Hepatic stellate cell (primary cell): ENCODE data around the gene IGF1.
"Not testable (repeated sequence)": the region's sequence is repeated elsewhere in the genome, so short reads cannot be mapped to it uniquely, and the experiment has no call there.

Source experiments
- DNase-seq: peaks from one replicate; pipeline ENCODE4 v3.0.0; 2011; ENCODE audit warnings: low spot score

IGF1 gene

DNA sequence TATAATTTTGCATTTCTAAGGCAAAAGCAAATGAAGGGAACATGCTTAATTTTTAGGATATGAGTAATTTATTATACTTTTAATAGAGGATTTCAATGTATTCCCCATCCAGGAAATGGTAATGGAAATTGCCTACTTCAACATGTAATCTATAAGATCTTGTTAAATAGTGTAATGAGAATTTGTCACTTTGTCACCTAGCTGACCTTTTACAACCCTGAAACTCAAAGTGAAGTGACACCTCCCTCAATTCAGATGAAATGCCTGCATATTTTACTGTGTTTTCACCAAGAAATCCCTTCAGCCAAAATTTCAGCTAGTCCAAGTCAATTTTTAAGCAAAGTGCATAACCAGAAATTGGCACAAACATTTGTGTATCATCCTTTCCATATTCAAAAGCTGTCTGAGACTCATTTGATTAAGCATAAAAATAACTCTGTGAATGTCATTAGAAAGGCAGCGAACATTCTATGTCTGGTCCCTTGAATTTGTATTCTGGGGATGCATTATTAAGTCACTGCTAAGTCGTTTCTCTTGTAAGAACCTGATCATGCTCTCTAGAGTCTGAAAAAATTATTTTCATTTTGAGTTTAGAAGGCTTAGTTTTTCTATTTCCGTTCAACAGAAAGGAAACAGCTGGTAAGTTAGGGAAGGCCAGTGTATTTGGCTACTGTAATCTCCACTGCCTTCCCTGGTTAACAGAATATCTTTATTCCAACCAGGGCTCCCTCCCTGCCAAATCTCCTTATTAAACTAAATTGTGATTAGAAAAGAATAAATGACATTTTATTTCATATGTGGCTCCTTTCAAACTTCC is 100.8 kb downstream of the IGF1 start:
- DNase-seq = no peak

GRCh38 chr12:102376781-102377180 is 103.6 kb downstream of the IGF1 start:
- DNase-seq = no peak

- DNase-seq = no peak
Measured at GRCh38 chr12:102376181-102376747, 104.1 kb downstream of the IGF1 start.

DNA sequence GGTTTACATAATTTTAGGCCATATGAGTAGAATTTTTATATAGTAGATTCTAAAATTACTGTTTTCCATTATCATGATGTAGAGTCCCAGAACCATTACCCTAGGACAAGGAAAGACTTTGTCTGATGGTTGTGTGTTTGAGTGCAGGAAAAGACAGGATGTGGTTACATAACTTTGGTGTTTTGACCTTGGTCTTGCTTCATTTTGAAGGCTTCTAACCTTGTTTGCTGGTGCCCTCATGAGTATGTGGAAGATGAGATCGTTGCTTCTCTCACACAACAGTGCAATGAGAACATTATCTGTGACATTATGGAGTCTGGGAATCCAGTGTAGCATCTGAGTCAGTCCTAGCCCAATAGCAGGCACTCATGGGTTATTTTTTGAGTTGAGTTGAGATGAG is 106.2 kb downstream of the IGF1 start:
- DNase-seq = no peak

DNA sequence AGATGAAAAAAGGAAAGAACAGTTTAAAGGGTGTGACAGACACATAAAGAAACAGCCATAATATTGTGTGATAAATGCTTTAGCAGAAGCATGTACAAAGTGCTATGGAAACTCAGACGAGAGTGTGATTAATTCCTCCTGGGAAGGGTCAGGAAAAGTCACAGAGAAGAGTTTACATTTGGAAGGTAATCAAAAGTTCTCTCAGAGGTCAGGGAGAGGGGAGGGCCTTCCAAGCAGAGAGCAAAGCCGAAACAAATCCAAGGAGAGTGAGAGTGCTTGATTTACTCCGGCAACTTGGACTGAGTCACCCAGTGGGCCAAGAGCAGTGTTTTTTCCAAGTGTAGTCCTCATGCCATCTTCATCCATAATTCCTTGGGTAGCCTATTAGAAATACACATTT is 108.3 kb downstream of the IGF1 start:
- no peak for DNase-seq

GRCh38 chr12:102371165-102371564 is 109.2 kb downstream of the IGF1 start:
- DNase-seq = no peak

DNA sequence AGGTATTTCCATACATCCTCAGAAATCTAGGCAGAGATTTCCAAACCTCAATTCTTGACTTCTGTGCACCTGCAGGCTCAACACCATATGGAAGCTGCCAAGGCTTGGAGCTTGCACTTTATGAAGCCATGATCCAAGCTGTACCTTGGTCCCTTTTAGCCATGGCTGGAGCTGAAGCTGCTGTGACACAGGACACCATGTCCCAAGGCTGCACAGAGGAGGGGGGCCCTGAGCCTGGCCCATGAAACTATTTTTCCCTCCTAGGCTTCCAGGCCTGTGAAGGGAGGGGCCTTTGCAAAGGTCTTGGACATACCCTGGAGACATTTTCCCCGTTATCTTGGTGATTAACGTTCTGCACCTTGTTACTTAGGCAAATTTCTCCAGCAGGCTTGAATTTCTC is 110.5 kb downstream of the IGF1 start:
- no peak for DNase-seq

DNA sequence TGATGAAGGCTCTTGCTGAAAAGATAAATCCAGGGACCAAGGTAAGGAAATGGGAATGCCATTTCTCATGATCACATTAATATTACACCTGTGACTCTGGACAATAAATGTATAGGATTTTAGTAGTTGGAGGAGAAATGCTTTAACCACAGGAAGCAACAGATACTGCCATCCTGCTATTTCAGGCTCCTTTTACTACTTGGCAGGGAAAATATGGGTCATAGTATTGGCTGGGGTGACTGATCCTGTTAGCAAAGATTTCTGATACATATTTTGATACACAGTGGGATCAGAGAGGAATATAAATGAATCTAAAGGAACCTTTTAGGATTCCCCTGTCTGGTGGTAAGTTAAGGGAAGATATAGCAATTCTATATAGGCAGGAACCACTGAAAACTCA is 115.0 kb downstream of the IGF1 start:
- no peak for DNase-seq

DNA sequence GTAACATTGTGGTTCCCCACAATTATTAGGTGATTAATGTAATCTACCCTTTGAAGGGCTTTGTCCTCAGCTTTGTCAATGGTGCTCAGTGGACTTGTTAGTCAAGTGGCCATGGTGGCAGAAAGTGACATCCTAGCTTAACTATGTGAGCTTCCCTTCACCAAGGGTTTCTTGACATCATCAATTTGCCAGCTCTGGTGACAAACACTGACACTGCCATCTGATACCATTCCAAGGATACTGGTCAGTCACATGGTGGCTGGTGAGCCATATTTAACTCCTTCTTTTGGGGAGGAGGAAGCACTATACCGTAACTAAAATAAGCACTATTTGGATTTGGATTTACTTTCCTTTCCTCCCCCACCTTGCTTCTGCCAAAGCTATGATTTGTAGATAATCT is 115.7 kb downstream of the IGF1 start:
- DNase-seq = no peak

DNA sequence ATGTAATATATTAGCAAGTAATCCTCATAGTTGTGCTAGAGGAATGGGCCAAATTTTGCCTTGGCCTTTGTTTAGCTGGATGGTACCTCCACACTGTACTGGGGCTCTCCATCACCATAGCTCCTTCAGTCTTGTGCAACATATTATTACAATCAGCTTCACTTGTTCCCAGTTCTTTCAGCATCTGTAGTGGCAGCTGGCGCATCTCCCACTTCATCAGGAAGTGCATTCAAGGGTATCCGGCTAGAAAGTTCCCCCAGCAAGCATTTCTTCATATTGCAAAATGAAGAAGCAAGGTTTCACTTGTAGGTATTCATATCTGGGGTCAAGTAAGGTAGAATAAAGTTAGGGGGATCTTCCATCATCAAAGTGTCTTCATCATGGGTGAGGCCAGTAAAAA is 123.7 kb downstream of the IGF1 start:
- DNase-seq = no peak

- DNase-seq = not testable (repeated sequence)
Measured at GRCh38 chr12:102354281-102354680, 126.1 kb downstream of the IGF1 start.

DNA sequence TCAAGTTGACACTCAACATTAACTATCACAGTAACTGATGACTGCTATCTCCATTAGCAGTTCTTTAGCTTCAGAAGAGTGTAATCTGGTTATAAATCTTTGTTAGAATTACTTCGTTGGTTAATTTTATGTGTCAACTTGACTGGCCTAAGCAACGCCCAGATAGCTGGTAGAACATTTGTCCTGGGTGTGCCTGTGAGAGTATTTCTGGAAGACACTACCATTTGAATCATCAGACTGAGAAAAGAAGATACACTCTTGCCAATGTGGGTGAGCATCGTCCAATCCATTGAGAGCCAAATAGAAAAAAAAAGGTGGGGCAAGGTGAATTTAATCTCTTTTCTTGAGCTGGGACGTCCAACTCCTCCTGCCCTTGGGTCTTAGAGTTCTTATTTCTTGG is 129.0 kb downstream of the IGF1 start:
- no peak for DNase-seq

DNA sequence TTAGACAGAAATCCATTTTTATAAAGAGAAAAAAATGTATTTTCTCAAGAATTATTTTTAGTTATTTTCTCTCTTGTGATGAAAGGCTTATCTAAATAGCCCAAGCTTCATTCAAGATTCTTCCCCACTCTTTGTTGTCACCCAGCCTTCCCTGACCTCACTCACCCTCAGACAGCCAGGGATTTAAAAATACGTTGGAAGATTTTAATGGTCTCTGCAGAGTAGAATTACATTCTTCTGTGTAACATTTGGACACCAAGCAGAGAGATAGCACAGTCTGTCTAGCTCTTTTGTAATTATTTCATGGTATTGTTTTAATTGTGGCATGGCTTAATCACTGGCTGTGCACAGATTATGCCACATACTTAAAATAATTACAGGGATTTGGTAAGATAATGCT is 130.3 kb downstream of the IGF1 start:
- no peak for DNase-seq

GRCh38 chr12:102349079-102349478 is 131.3 kb downstream of the IGF1 start:
- no peak for DNase-seq

DNA sequence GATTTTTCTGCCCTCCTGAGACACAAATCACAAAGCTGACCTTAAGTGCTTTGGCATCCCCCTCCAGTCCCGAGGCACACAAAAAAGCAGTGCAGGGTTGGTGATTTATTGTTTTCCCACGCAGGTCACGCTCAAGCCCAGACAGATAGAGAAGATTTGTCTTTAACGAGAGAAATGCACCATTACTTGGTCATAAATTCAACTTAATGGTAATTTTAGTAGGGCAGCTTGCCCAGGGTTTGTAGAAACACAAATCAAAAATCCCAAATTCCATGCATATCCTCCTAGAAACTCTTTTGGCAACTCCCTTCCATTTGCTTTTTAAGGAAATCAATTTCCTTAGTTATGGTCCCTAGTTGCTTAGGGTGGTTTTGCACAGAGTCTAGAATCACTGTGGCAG is 132.6 kb downstream of the IGF1 start:
- no peak for DNase-seq
